ENCODE measurements around the gene MOB3A. TPM values are rescaled to one million over a fixed set of nuclear protein-coding genes. Genes with fewer than 3 reads are reported as not detected.

MOB3A gene
- polyA plus RNA-seq, 1 donor (not counting 4 experiments of a cell fraction or from before 2014, with no cell fraction given): 34.2 TPM

DNA sequence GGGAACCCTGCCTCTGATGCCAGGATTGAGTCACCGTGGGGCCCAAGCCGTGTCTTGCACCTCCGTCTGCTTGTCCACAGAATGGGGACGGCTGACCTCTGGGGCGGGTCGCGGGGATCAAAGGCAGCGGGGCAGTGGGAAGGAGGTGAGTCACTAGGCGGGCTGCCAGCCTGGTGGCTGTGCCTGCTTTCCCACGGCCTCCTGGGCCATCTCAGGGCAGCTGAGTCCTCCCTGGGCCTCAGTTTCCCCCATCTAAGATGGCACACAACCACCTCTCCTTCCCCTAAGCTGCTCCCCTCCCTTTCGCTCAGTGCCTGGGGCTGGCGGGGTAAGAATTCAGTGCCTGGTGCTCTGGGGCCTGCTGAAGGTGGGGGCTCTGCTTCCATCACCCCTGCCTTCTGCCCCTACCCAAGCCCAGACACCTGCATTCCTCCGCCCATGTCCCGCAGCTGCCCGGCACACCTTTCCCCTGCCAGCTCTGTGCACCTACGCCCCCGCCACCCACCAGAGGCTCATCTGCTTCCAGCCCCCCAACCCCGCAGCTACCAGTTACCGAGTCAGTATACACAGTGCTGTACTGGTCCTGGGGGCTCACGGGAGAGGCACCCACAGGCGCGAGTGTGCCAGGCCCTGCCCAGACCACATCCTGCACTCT is 48.5 kb downstream of the MOB3A start:
- TF ChIP-seq, protein P1, sequence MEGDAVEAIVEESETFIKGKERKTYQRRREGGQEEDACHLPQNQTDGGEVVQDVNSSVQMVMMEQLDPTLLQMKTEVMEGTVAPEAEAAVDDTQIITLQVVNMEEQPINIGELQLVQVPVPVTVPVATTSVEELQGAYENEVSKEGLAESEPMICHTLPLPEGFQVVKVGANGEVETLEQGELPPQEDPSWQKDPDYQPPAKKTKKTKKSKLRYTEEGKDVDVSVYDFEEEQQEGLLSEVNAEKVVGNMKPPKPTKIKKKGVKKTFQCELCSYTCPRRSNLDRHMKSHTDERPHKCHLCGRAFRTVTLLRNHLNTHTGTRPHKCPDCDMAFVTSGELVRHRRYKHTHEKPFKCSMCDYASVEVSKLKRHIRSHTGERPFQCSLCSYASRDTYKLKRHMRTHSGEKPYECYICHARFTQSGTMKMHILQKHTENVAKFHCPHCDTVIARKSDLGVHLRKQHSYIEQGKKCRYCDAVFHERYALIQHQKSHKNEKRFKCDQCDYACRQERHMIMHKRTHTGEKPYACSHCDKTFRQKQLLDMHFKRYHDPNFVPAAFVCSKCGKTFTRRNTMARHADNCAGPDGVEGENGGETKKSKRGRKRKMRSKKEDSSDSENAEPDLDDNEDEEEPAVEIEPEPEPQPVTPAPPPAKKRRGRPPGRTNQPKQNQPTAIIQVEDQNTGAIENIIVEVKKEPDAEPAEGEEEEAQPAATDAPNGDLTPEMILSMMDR (optimal IDR thresholded peaks at IDR 0.05 in 1 of 3, IDR thresholded peaks at IDR 0.05 in 1 of 3, conservative IDR thresholded peaks at IDR 0.05 in 1 of 3; ENCODE audit: extremely low read depth in 1 of 3, insufficient read depth in 2 of 3, low read length in 3 of 3): no peak
- no peak for TF ChIP-seq EZH2 (IDR thresholded peaks at IDR 0.05; ENCODE audit: low read length)
- H3K4me3 ChIP-seq (ENCODE audit: control insufficient read depth in 2 of 3, extremely low read depth in 1 of 3, insufficient read depth in 2 of 3, low read depth in 1 of 3, low read length in 3 of 3): no peak overlapping the region
- H3K27ac ChIP-seq (ENCODE audit: control insufficient read depth, insufficient read depth, low read length): no peak overlapping the region
- peak overlapping the region; percentile 15 for H3K9ac ChIP-seq (ENCODE audit: control insufficient read depth, extremely low read depth, insufficient read depth, low read length)
- dilution Hi-C loops (cut with MboI; ENCODE audit: extremely low pct_ligation_motif_present, low sequenced_read_pairs): no loop called here
- peaks cover 24% of the 10 kb centered on the region for H4K20me1 ChIP-seq (ENCODE audit: control insufficient read depth, extremely low read depth, insufficient read depth, low read length)
- H3K9me1 ChIP-seq (ENCODE audit: control insufficient read depth, extremely low read depth, insufficient read depth, low read length): peaks cover 3% of the 10 kb centered on the region
- H3K79me2 ChIP-seq (ENCODE audit: control insufficient read depth, insufficient read depth, low read length): peaks cover 34% of the 10 kb centered on the region
- peaks cover 46% of the 10 kb centered on the region for H3K4me1 ChIP-seq (ENCODE audit: control insufficient read depth, extremely low read depth, insufficient read depth, low read length)
- peak overlapping the region; percentile 37 for H3K4me2 ChIP-seq (ENCODE audit: control insufficient read depth, extremely low read depth, insufficient read depth, low read depth, low read length)
- DNase-seq (ENCODE audit: low read depth, low spot score) (no peak), FAIRE-seq (no peak)
- peaks cover 26 to 42% of the 10 kb centered on the region in 2 experiments for H3K36me3 ChIP-seq (ENCODE audit: control insufficient read depth in 2 of 2, extremely low read depth in 1 of 2, insufficient read depth in 2 of 2, low read length in 2 of 2)
- no peak overlapping the region for H2AFZ ChIP-seq (ENCODE audit: control insufficient read depth, low read length)
- H3K9me3 ChIP-seq (ENCODE audit: control insufficient read depth, low read depth, low read length): no peaks in the 10 kb centered on the region
- H3K27me3 ChIP-seq (ENCODE audit: control insufficient read depth, extremely low read depth, insufficient read depth, low read length): no peaks in the 10 kb centered on the region

DNA sequence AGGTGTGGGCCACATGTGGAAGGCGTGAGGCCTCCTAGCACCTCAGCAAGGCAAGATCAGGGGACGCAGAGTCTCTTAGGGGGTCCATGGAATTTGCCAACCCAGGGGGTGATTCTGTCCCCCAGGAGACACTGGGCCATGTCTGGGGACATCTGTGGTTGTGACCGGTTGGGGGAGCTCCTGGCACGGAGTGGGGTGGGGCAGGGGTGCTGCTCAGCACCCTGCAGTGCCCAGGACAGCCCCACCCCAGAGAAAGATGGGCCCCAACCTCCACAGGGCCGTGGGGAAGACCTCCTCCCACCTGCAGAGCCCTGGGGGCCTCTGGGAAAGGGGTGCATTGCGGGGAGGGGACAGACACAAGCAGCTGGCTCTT is 49.1 kb downstream of the MOB3A start:
- Histone ChIP-seq H3K4me2 (ENCODE audit: control insufficient read depth, extremely low read depth, insufficient read depth, low read depth, low read length) (peak overlapping the region; percentile 5), H3K9ac (ENCODE audit: control insufficient read depth, extremely low read depth, insufficient read depth, low read length) (no peak overlapping the region), H3K4me1 (ENCODE audit: control insufficient read depth, extremely low read depth, insufficient read depth, low read length) (peaks cover 45% of the 10 kb centered on the region), H2AFZ (ENCODE audit: control insufficient read depth, low read length) (no peak overlapping the region), H3K4me3 (ENCODE audit: control insufficient read depth in 2 of 3, extremely low read depth in 1 of 3, insufficient read depth in 2 of 3, low read depth in 1 of 3, low read length in 3 of 3) (no peak overlapping the region), H3K27me3 (ENCODE audit: control insufficient read depth, extremely low read depth, insufficient read depth, low read length) (no peaks in the 10 kb centered on the region), H4K20me1 (ENCODE audit: control insufficient read depth, extremely low read depth, insufficient read depth, low read length) (peaks cover 24% of the 10 kb centered on the region), H3K9me1 (ENCODE audit: control insufficient read depth, extremely low read depth, insufficient read depth, low read length) (peaks cover 3% of the 10 kb centered on the region), H3K27ac (ENCODE audit: control insufficient read depth, insufficient read depth, low read length) (no peak overlapping the region), H3K36me3 (ENCODE audit: control insufficient read depth in 2 of 2, extremely low read depth in 1 of 2, insufficient read depth in 2 of 2, low read length in 2 of 2) (peaks cover 29 to 44% of the 10 kb centered on the region in 2 experiments), H3K9me3 (ENCODE audit: control insufficient read depth, low read depth, low read length) (no peaks in the 10 kb centered on the region), H3K79me2 (ENCODE audit: control insufficient read depth, insufficient read depth, low read length) (peaks cover 34% of the 10 kb centered on the region)
- dilution Hi-C loops (cut with MboI; ENCODE audit: extremely low pct_ligation_motif_present, low sequenced_read_pairs): no loop called here
- FAIRE-seq: no peak
- TF ChIP-seq, protein P1 (optimal IDR thresholded peaks at IDR 0.05 in 1 of 3, IDR thresholded peaks at IDR 0.05 in 1 of 3, conservative IDR thresholded peaks at IDR 0.05 in 1 of 3; ENCODE audit: extremely low read depth in 1 of 3, insufficient read depth in 2 of 3, low read length in 3 of 3): peak in 1 of 3 experiments; percentile 25
- TF ChIP-seq EZH2 (IDR thresholded peaks at IDR 0.05; ENCODE audit: low read length): no peak
- DNase-seq (ENCODE audit: low read depth, low spot score): no peak
